Limb (tissue), 2 donors: ENCODE results near the gene PODXL.
"Not testable (repeated sequence)": the region's sequence is repeated elsewhere in the genome, so short reads cannot be mapped to it uniquely, and the experiment has no call there.

ENCODE experiments used
- DNase-seq, 2 donors: peaks; one replicate each; pipeline ENCODE4 v3.0.0-alpha.2; 2016; ENCODE audit errors: extremely low spot score in 2 of 2

Gene PODXL

GRCh38 chr7:131511774-131512535, 44.5 kb downstream of the PODXL start:
- no peak for DNase-seq

- no peak for DNase-seq
Observed at GRCh38 chr7:131511071-131511470, 45.4 kb downstream of the PODXL start.

GRCh38 chr7:131509781-131510180, 46.6 kb downstream of the PODXL start:
- no peak for DNase-seq

DNA sequence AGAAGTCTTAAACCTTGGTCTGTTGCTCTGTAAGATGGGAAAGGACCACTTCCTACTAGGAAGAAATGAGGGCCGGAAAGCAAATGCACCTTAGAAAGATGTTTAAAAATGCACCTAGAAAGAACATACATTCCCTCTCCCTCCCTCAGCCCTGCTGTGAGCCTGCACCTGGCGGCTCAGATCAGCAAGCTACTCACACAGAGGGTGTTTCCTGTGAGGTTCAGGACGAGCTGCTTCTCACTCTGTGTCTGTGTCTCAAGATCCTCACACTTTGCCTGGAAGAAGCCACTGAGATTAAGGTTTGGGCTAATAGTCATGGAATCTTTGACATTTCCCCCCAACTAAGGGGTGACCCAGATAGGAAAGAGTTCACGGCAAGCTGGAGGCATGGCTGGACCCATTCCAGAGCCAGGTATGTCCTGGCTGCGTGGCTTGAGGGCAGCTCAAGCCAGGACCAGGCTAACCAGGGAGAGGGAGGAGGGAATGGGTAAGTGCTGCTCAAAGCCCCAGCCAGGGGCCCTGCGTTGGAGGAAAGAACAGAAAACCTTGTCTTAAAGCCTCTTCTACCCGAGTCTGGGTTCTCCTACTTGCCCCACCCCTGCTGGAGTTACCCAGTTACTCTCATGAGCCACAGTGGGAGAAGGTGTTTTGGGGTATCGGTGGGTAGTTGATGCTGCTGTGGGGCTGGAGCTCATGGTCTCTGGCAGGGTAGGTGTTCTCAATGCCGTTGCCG, 47.5 kb downstream of the PODXL start:
- DNase-seq: no peak

DNA sequence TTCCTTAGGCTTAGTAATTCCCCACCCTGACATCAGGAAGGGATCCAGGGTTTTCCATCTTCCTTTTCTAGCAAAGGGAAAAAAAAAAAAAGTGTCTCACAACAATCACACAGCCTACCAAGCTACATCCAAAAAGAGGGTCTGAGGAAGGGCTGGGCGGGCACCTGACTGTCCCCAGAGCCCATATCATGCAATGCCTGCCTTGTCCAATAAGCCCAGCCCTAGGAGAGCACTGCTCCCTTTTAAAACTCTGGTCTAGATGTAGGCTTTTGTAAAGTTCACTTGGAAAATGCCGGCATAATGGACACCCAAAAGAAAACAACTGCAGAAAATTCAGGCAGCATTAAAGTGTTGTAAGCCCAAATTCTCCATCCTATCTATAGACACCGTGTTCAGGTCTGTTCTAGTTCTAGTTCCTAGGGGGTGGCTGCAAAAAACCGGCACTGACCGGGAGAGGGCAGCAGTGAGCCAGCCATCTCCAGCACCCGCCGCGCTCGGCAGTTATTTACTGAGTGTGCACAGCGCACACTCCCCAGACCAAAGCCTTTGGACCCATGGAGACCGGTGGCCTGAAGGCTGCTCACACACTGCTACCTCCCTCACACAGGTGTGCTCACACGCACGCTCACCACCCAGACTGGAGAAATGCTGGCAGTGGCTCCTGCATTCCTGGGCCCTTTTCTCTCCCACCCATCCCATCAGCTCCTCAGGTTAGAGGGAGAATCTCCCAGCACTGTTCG, 48.7 kb downstream of the PODXL start:
- DNase-seq: peak; percentile 66 to 88

GRCh38 chr7:131506597-131506996, 49.8 kb downstream of the PODXL start:
- peak in 1 of 2 donors; percentile 28 for DNase-seq

- peak in 1 of 2 donors; percentile 28 for DNase-seq
Observed at GRCh38 chr7:131505636-131506557, 50.5 kb downstream of the PODXL start.

GRCh38 chr7:131505037-131505620, 51.3 kb downstream of the PODXL start:
- DNase-seq: not testable (repeated sequence)

GRCh38 chr7:131504157-131504899, 52.1 kb downstream of the PODXL start:
- no peak for DNase-seq

GRCh38 chr7:131503639-131504038, 52.8 kb downstream of the PODXL start:
- DNase-seq: no peak

GRCh38 chr7:131502810-131503508, 53.5 kb downstream of the PODXL start:
- DNase-seq: peak; percentile 49 to 51

DNA sequence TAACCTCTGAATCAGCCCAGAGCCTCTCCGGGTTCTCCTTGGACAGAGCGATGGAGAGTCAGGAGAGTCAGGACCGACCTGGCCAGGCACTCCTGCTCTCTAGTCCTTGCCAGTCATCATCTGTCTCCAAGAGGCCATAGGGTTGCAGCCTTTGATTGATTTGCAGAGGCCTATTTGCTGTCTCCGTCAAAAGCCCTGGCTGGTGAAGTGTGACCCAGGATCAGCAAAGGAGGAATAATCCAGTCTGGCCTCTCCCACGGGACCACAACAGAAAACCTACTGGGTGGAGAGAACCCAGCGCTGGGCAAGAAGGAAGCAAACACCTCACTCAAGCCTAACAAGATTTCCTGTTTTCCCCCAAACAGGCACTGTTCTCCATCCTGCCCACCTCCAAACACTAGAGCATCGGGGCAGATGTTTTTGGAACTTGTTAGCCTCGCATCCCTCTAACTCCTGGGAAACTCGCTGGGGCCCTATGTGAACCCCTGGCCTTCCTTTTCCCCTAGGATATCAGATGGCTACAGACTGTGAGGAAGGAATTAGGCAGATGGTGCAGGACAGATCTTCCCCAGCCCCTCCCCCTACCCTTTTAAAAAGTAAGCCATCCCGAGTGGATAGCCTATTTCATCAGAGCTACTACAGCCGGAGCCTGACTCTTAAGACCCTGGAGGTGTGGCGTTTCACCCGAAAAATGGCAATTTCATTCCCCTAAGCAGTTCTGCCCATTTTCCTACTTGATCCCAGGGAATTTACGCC, 54.3 kb downstream of the PODXL start:
- no peak for DNase-seq

GRCh38 chr7:131501422-131501821, 55.0 kb downstream of the PODXL start:
- no peak for DNase-seq

DNA sequence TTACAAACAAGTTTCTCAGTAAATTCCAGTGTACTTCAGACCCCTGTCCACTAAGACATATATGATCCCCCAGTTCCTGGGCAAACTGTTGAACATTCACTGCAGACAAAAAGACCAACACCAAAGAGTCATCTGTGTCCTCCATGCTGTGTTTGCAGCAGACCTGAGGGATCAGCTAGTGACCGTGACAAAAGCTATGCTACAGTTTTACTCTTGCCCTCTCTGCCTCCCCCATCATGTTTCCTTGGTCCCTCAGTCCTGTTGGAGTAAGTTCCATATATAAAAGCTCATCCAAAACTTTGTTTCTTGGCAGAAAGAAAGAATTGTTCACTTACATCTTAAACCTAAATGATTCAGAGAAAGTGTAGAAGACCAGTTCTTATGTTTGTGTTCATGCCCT, 56.1 kb downstream of the PODXL start:
- no peak for DNase-seq

GRCh38 chr7:131499801-131500200, 56.6 kb downstream of the PODXL start:
- no peak for DNase-seq

DNA sequence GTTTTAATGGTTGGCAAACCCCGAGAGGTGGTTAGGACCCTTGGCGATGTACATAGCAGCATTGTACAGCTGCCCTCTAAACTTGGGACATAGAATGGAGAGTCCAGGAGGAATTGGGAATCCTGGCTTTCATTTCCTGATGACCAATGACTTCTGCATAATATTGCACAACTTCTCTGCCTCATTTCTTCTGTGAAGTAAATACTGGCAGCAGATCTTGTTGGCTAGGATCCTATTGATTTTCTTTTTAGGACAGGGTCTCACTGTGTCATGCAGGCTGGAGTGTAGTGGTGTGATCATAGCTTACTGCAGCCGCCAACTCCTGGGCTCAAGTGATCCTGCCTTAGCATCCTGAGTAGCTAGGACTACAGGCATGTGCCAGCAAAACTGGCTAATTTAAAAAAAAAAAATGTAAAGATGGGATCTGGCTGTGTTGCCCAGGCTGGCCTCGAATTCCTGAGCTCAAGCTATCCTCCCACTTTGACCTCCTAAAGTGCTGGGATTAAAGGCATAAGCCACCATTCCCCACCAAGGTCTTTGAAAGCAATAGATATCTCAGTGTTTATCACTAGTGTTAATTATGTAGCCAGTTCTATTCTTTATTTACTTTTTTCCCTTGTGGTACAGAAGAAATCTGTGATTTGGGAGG, 58.1 kb downstream of the PODXL start:
- no peak for DNase-seq

DNA sequence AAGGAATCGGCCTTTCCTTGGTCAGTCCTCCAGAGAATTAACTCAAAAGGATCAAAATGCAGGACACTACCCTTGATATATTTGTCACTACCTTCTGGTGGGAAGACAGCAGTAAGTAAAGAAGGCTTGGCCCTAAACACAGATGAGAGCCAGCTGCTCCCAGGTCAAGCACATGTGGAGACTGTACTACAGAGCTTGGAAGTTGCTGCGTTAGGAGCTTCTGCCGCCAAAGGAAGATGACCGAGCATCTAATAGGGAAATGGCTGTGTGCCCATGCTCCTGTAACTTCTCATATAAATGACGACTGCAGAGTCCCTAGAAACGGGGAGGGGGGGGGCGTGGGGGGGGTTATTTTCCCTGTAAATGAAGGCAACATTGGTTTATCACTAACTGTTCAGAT, 59.0 kb downstream of the PODXL start:
- no peak for DNase-seq
